ENCODE results near the gene LZTS3.

The LZTS3 gene

DNA sequence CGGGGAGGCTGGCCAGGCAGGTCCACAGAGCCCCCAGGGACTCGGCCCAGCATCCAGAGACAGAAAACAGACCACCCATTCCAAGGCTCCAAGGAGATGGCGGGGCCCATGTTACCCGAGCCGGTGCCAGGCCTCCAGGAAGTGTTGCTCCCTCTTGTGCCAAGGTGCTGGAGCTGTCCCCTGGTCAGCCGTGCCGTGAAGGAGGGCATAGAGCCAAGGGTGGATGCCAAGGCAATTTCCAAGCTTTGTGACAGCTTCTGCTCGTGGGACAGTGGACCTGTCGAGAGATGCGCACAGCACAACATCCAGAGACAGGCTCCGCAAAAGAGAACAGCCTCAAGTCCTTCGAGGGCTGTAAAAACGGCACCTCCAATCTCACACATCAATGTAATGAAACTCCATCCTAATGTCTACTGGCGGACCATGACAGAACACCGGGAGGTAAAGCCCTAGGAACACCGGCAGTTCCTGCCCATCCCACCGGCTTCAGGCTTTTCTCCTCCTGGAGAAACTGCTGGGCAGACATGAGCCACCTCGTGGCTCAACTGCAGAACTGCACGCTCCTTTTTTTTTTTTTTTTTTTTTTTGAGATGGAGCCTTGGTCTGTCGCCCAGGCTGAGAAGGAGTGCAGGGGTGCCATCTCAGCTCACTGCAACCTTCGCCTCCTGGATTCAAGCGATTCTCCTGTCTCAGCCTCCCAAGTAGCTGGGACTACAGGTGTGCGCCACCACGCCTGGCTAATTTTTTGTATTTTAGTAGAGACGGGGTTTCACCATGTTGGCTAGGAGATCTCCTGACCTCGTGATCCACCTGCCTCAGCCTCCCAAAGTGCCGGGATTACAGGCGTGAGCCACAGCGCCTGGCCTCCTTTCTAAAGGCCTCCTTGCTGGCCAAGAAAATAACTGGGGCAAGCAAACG, 57.9 kb downstream of the LZTS3 start:
- peak; percentile 61 for DNase-seq (ENCODE audit: low read depth)
- H3K4me3 ChIP-seq (ENCODE audit: control insufficient read depth, low read depth, low read length): no peak overlapping the region
- TF ChIP-seq, protein P1, sequence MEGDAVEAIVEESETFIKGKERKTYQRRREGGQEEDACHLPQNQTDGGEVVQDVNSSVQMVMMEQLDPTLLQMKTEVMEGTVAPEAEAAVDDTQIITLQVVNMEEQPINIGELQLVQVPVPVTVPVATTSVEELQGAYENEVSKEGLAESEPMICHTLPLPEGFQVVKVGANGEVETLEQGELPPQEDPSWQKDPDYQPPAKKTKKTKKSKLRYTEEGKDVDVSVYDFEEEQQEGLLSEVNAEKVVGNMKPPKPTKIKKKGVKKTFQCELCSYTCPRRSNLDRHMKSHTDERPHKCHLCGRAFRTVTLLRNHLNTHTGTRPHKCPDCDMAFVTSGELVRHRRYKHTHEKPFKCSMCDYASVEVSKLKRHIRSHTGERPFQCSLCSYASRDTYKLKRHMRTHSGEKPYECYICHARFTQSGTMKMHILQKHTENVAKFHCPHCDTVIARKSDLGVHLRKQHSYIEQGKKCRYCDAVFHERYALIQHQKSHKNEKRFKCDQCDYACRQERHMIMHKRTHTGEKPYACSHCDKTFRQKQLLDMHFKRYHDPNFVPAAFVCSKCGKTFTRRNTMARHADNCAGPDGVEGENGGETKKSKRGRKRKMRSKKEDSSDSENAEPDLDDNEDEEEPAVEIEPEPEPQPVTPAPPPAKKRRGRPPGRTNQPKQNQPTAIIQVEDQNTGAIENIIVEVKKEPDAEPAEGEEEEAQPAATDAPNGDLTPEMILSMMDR (conservative IDR thresholded peaks at IDR 0.05; ENCODE audit: control insufficient read depth, insufficient read depth, low read depth, low read length): peak; percentile 83

Data from fibroblast of mammary gland (primary cell).